HepG2 (cell line): Measurements from ENCODE around the gene COLEC12. TPM values are rescaled to one million over a fixed set of nuclear protein-coding genes. Genes with fewer than 3 reads are reported as not detected.

Experiments used
- ATAC-seq: fragments of 200-7000 bp; cut with Tn5 transposase; 3 replicates; pipeline ENCODE4 v1.9.1; 2020; ENCODE audit warnings: mild to moderate bottlenecking, moderate library complexity
- BruUV-seq: library from RNA; stranded (reverse); fragments of 400-500 nt; replicated peaks from 2 replicates; lab custom pipeline; 2021; lab: Mats Ljungman, UMichigan
- CTCF ChIA-PET: fragments of 300-600 bp; formaldehyde crosslinking; extraction: SDS; loops from one replicate; lab custom pipeline; 2021; ENCODE audit warnings: low total read pairs, inconsistent platforms, low intra/inter-chr PET ratio; lab: Yijun Ruan, JAX
- POLR2A ChIA-PET: fragments of 350-600 bp; sonication (Branson Sonifier 250); formaldehyde crosslinking; loops from one replicate; lab custom pipeline; 2020; ENCODE audit warnings: antibody characterized with exemption, inconsistent platforms; lab: Yijun Ruan, JAX
- DNase-seq: peaks from one replicate; pipeline ENCODE4 v3.0.0-alpha.2; 2015; ENCODE audit warnings: low spot score
- FAIRE-seq: peaks from 3 replicates; lab custom pipeline; 2011; peaks lifted over from hg19 to GRCh38; lab: Jason Lieb, UNC
- H2AFZ ChIP-seq: one replicate; pipeline ENCODE4 v1.6.1; 2011; ENCODE audit warnings: low read length, inconsistent platforms
- H3K27ac ChIP-seq: fragments of 300-600 bp; 3 replicates; pipeline ENCODE4 v1.8.0; 2011; ENCODE audit warnings: mixed run types, mild to moderate bottlenecking, mixed read lengths, low read length, inconsistent platforms; ENCODE audit not compliant: insufficient read depth; ENCODE audit errors: extremely low read length
- H3K27me3 ChIP-seq, 2 experiments: fragments of 200-600 bp in 1 of 2; 2 replicates in 1 of 2; 3 replicates in 1 of 2; pipeline versions ENCODE4 v1.6.0 to v1.8.0; 2011; ENCODE audit warnings: low read length in 2 of 2, mild to moderate bottlenecking in 2 of 2, moderate library complexity in 2 of 2, inconsistent platforms in 1 of 2; ENCODE audit not compliant: insufficient read depth in 2 of 2, control insufficient read depth in 1 of 2
- H3K36me3 ChIP-seq, 2 experiments: fragments of 200-600 bp in 1 of 2; replicated peaks in 1 of 2; 2 replicates in 1 of 2; 3 replicates in 1 of 2; pipeline versions ENCODE4 v1.5.1 to v1.8.0; 2011; ENCODE audit warnings: low read length in 2 of 2, inconsistent platforms in 1 of 2; ENCODE audit not compliant: insufficient read depth in 2 of 2, control insufficient read depth in 1 of 2
- H3K4me1 ChIP-seq: 2 replicates; pipeline ENCODE4 v1.5.1; 2012; ENCODE audit warnings: low read length, inconsistent platforms; ENCODE audit not compliant: insufficient read depth
- H3K4me2 ChIP-seq: 2 replicates; pipeline ENCODE4 v1.6.0; 2011; ENCODE audit warnings: low read depth, low read length, inconsistent platforms
- H3K4me3 ChIP-seq, 3 experiments: fragments of 200-600 bp in 1 of 3; sonication (generic), shearing (Covaris generic) in 1 of 3; replicated peaks in 1 of 3; 2 replicates each; pipeline ENCODE4 v1.5.1; 2011 to 2016; ENCODE audit warnings: low read length in 3 of 3, inconsistent platforms in 2 of 3, low read depth in 2 of 3, mild to moderate bottlenecking in 2 of 3, control low read depth in 1 of 3, mixed read lengths in 1 of 3; ENCODE audit not compliant: insufficient read depth in 1 of 3
- H3K79me2 ChIP-seq: one replicate; pipeline ENCODE4 v1.6.1; 2011; ENCODE audit warnings: low read length, inconsistent platforms; ENCODE audit not compliant: insufficient read depth
- H3K9ac ChIP-seq: 2 replicates; pipeline ENCODE4 v1.6.0; 2011; ENCODE audit warnings: mild to moderate bottlenecking, low read depth, low read length, inconsistent platforms; ENCODE audit not compliant: insufficient read depth
- H3K9me3 ChIP-seq: 2 replicates; pipeline ENCODE4 v1.5.1; 2012; ENCODE audit warnings: mild to moderate bottlenecking, low read length
- H4K20me1 ChIP-seq: 2 replicates; pipeline ENCODE4 v1.6.0; 2011; ENCODE audit warnings: inconsistent platforms, mild to moderate bottlenecking, low read length, moderate library complexity; ENCODE audit not compliant: insufficient read depth
- GZF1 ChIP-seq: sonication (generic); formaldehyde crosslinking; IDR thresholded peaks from 2 replicates; pipeline ENCODE4 v1.5.1; 2020; ENCODE audit warnings: mild to moderate bottlenecking, missing genetic modification reagents
- PCBP2 ChIP-seq: fragments of 200-400 bp; formaldehyde crosslinking; optimal IDR thresholded peaks from 2 replicates; pipeline ENCODE3; 2018; ENCODE audit warnings: low read length, low read depth; ENCODE audit not compliant: poor library complexity, severe bottlenecking
- SRF ChIP-seq: IDR thresholded peaks from 2 replicates; pipeline ENCODE4 v1.6.1; 2011; ENCODE audit warnings: mild to moderate bottlenecking, low read depth, low read length, moderate library complexity
- STAG1 ChIP-seq: sonication (generic); formaldehyde crosslinking; IDR thresholded peaks from 2 replicates; pipeline ENCODE4 v1.4.0; 2020; ENCODE audit warnings: missing genetic modification reagents
- whole genome bisulfite sequencing: methylation state at CpG from one replicate; pipeline ENCODE4 v1.1.6; 2017; ENCODE audit warnings: low lambda C conversion rate; 5-methylcytosine and 5-hydroxymethylcytosine counted together
- in situ Hi-C: cut with HindIII; loops from 2 replicates; pipeline ENCODE4 v1.10.0; 2017; ENCODE audit warnings: low pct_unique_long_range_greater_than_20kb; ENCODE audit not compliant: extremely low pct_ligation_motif_present
- intact Hi-C: fragments of 100-400 bp; cut with micrococcal nuclease; formaldehyde crosslinking; loops from one replicate; pipeline ENCODE4 v1.10.0; 2022; ENCODE audit not compliant: unreplicated experiment
- polyA plus RNA-seq, 8 experiments: library from polyadenylated mRNA; depleted of rRNA in 3 of 8; stranded (reverse) in 7 of 8; unstranded in 1 of 8; fragments of >200 nt; fragmentation: Illumina TruSeq in 4 of 8; extraction: Trizol in 4 of 8; gene quantifications; 2 replicates each; pipeline versions ENCODE4 v1.2.1 to v1.2.3, GENCODE V29; 2011 to 2016; ENCODE audit warnings: low read depth in 4 of 8, missing spikeins in 1 of 8, mixed read lengths in 1 of 8; ENCODE audit not compliant: insufficient read depth in 1 of 8
- total RNA-seq, 5 experiments: library from RNA; depleted of rRNA; stranded (reverse); fragments of >200 nt; fragmentation: Illumina TruSeq; extraction: Trizol; gene quantifications; 2 replicates each; pipeline ENCODE4 v1.2.3, GENCODE V29; 2016; ENCODE audit warnings: low read depth in 1 of 5
- TF ChIP-seq, protein P1 (sequence below): sonication (generic); formaldehyde crosslinking; IDR thresholded peaks from 2 replicates; pipeline ENCODE4 v1.5.0; 2020; ENCODE audit warnings: mild to moderate bottlenecking, missing genetic modification reagents, moderate library complexity

Gene COLEC12
- total and polyA plus RNA-seq, 2 of the 13 experiments (the other 11 are each of a cell fraction or from before 2014, with no cell fraction given), result 0.02 to 0.11 TPM

DNA sequence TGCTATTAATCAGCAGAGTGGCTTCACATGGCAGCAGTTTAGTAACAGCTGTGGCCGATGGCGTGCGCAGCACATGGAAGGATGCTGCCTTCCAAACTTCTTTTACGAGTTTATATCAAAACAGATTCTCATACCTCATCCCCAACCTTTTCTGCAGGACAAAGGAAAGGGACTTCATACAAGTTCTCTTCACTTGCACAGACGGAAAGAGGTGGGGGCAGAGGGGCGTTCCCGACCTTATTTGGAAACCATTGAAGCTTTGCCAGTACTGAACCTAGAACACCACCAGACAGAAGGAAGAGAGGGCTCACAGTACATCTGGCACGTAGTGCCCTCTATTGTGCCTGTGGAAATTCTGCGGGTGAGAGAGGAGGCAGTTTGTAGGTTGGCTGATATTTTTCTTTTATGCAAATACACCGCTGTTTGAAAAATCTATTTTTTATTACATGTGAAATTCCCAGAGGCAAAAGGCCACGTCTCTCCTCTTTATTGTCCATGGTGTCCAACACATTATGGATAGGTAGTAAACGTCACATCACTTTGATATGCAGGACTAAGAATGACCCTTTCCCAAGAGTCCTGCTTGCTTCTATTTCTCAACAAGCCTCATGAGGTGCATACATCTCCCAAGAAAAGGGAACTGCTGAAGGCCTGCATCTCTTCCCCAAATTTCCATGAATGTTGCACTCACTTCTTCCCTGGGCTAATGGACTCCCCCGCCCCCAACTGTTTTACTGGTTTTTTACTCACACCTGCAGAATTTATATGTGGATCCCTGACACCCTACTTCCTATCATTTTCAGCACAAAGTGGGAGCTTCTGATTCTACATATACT, 31.3 kb downstream of the COLEC12 start:
- Histone ChIP-seq H3K4me2 (no peak overlapping the region), H3K36me3 (no peaks in the 10 kb centered on the region), H3K27me3 (no peaks in the 10 kb centered on the region; a peak in 1 of 5 replicates), H3K4me3 (no peak overlapping the region), H2AFZ (no peak overlapping the region), H3K4me1 (peaks cover 6% of the 10 kb centered on the region; the same call in 1 of the 2 replicates), H4K20me1 (no peaks in the 10 kb centered on the region), H3K9me3 (no peaks in the 10 kb centered on the region)
- no TSS peak for BruUV-seq
- CTCF ChIA-PET, result no interaction called here
- no peak for FAIRE-seq
- peak; percentile 16 for DNase-seq
- POLR2A ChIA-PET, result no interaction called here
- in situ Hi-C loops, result no loop called here
- WGBS, result 54% methylated on average over 13 of the region's 13 CpGs
- intact Hi-C loops, result no loop called here
- no peak for TF ChIP-seq PCBP2
- TF ChIP-seq, protein P1, sequence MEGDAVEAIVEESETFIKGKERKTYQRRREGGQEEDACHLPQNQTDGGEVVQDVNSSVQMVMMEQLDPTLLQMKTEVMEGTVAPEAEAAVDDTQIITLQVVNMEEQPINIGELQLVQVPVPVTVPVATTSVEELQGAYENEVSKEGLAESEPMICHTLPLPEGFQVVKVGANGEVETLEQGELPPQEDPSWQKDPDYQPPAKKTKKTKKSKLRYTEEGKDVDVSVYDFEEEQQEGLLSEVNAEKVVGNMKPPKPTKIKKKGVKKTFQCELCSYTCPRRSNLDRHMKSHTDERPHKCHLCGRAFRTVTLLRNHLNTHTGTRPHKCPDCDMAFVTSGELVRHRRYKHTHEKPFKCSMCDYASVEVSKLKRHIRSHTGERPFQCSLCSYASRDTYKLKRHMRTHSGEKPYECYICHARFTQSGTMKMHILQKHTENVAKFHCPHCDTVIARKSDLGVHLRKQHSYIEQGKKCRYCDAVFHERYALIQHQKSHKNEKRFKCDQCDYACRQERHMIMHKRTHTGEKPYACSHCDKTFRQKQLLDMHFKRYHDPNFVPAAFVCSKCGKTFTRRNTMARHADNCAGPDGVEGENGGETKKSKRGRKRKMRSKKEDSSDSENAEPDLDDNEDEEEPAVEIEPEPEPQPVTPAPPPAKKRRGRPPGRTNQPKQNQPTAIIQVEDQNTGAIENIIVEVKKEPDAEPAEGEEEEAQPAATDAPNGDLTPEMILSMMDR (CRISPR knock-in tag), result peak; percentile 45
- no peak for TF ChIP-seq GZF1 (CRISPR knock-in tag)
- TF ChIP-seq STAG1, result peak; percentile 63
- peak; percentile 23; the same call in 1 of the 2 replicates for TF ChIP-seq SRF
- TF ChIP-seq, all 625 proteins: peak for 3
- H3K9ac ChIP-seq, result no peak overlapping the region
- peak; percentile 57; the same call in 2 of the 3 replicates for ATAC-seq
- no peak overlapping the region for H3K27ac ChIP-seq
- H3K79me2 ChIP-seq, result no peaks in the 10 kb centered on the region
